ENCODE data around the gene PREB. TPM values are rescaled to one million over a fixed set of nuclear protein-coding genes. Genes with fewer than 3 reads are reported as not detected.

The PREB gene
- total and polyA plus RNA-seq, 2 donors (not counting 3 experiments of a cell fraction or from before 2014, with no cell fraction given), result 47.2 to 73.3 TPM

GRCh38 chr2:27171351-27171848 lies 37.0 kb upstream of the PREB start:
- peaks cover 24 to 34% of the 10 kb centered on the region in 2 experiments for H3K27me3 ChIP-seq (ENCODE audit: control insufficient read depth in 2 of 2, insufficient read depth in 2 of 2, low read length in 2 of 2)
- POLR2A ChIA-PET, result no interaction called here
- no peak overlapping the region for H2AFZ ChIP-seq (ENCODE audit: low read depth, low read length)
- no peak overlapping the region for H3K9ac ChIP-seq (replicated peaks; ENCODE audit: extremely low read depth, insufficient read depth, low read length)
- TF ChIP-seq POLR2AphosphoS5 (IDR thresholded peaks at IDR 0.05; ENCODE audit: insufficient read depth, low read depth, low read length) (no peak), FOS (IDR thresholded peaks at IDR 0.05; ENCODE audit: borderline replicate concordance, insufficient read depth, low read length) (no peak), MYC (IDR thresholded peaks at IDR 0.05; ENCODE audit: low read depth, low read length) (no peak), JUN (IDR thresholded peaks at IDR 0.05; ENCODE audit: borderline replicate concordance, insufficient read depth, insufficient read length, low read depth) (no peak), EZH2 (IDR thresholded peaks at IDR 0.05; ENCODE audit: borderline replicate concordance, low read depth, low read length, severe bottlenecking) (no peak), GATA2 (IDR thresholded peaks at IDR 0.05; ENCODE audit: insufficient read depth, insufficient read length, low read depth, low read length) (no peak), POLR2A (IDR thresholded peaks at IDR 0.05; ENCODE audit: low read depth, low read length) (no peak)
- TF ChIP-seq, protein P1, sequence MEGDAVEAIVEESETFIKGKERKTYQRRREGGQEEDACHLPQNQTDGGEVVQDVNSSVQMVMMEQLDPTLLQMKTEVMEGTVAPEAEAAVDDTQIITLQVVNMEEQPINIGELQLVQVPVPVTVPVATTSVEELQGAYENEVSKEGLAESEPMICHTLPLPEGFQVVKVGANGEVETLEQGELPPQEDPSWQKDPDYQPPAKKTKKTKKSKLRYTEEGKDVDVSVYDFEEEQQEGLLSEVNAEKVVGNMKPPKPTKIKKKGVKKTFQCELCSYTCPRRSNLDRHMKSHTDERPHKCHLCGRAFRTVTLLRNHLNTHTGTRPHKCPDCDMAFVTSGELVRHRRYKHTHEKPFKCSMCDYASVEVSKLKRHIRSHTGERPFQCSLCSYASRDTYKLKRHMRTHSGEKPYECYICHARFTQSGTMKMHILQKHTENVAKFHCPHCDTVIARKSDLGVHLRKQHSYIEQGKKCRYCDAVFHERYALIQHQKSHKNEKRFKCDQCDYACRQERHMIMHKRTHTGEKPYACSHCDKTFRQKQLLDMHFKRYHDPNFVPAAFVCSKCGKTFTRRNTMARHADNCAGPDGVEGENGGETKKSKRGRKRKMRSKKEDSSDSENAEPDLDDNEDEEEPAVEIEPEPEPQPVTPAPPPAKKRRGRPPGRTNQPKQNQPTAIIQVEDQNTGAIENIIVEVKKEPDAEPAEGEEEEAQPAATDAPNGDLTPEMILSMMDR (IDR thresholded peaks at IDR 0.05; ENCODE audit: extremely low read depth in 1 of 2, insufficient read depth in 1 of 2, low read depth in 1 of 2, low read length in 2 of 2), result no peak
- TF ChIP-seq, protein P2, sequence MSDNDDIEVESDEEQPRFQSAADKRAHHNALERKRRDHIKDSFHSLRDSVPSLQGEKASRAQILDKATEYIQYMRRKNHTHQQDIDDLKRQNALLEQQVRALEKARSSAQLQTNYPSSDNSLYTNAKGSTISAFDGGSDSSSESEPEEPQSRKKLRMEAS (IDR thresholded peaks at IDR 0.05; ENCODE audit: insufficient read depth, insufficient read length), result no peak
- H3K9me1 ChIP-seq (replicated peaks; ENCODE audit: control insufficient read depth, extremely low read depth, insufficient read depth, low read length), result no peaks in the 10 kb centered on the region
- H3K4me2 ChIP-seq (ENCODE audit: insufficient read depth, low read length), result no peak overlapping the region
- no peaks in the 10 kb centered on the region for H3K36me3 ChIP-seq (ENCODE audit: control insufficient read depth in 2 of 2, extremely low read depth in 1 of 2, insufficient read depth in 2 of 2, low read length in 2 of 2)
- intact Hi-C loops (cut with micrococcal nuclease) (loop anchor here (5.0 kb wide), 1 partner anchor 74 kb away; no protein-coding TSS in a partner anchor), dilution Hi-C loops (cut with MboI; ENCODE audit: extremely low pct_ligation_motif_present, low sequenced_read_pairs) (no loop called here)
- H3K4me1 ChIP-seq (ENCODE audit: control insufficient read depth, extremely low read depth, insufficient read depth, low read length), result no peaks in the 10 kb centered on the region
- no peak overlapping the region for H3K27ac ChIP-seq (ENCODE audit: insufficient read depth, low read depth, low read length)
- no peak overlapping the region for H3K4me3 ChIP-seq (replicated peaks in 1 of 3; ENCODE audit: insufficient read depth in 1 of 3, low read depth in 1 of 3, low read length in 3 of 3)
- H3K79me2 ChIP-seq (ENCODE audit: control insufficient read depth, insufficient read depth, low read length), result no peaks in the 10 kb centered on the region
- no peaks in the 10 kb centered on the region for H3K9me3 ChIP-seq (replicated peaks; ENCODE audit: control insufficient read depth, insufficient read depth, low read length)
- H4K20me1 ChIP-seq (replicated peaks; ENCODE audit: control insufficient read depth, extremely low read depth, insufficient read depth, low read length), result no peaks in the 10 kb centered on the region
- no TSS peak for BruUV-seq (replicated peaks)
- no peak for DNase-seq (ENCODE audit: low read depth, low spot score)
- CTCF ChIA-PET, result interaction anchor here (1.0 to 3.7 kb wide), 6 partner anchors 12 to 108 kb away, joined by 3 to 38 read pairs (median 14); no protein-coding TSS in a partner anchor
- no peak for FAIRE-seq
